ENCODE data around the gene TCTN2.

The TCTN2 gene

GRCh38 chr12:123715195-123715594, 44.3 kb downstream of the TCTN2 start:
- Histone ChIP-seq H3K9me3 (no peaks in the 10 kb centered on the region), H3K27me3 (no peaks in the 10 kb centered on the region), H3K4me3 (ENCODE audit: low read depth, low read length) (no peak overlapping the region), H3K36me3 (peaks cover 4% of the 10 kb centered on the region), H3K4me1 (peaks cover 12% of the 10 kb centered on the region)
- no peak for DNase-seq
- TF ChIP-seq CTCF (IDR thresholded peaks at IDR 0.05; ENCODE audit: low read depth, low read length) = no peak

- no peak for TF ChIP-seq CTCF (IDR thresholded peaks at IDR 0.05; ENCODE audit: low read depth, low read length)
- DNase-seq = no peak
- H3K36me3 ChIP-seq = peaks cover 10% of the 10 kb centered on the region
- no peaks in the 10 kb centered on the region for H3K9me3 ChIP-seq
- H3K4me3 ChIP-seq (ENCODE audit: low read depth, low read length) = no peak overlapping the region
- H3K4me1 ChIP-seq = peaks cover 12% of the 10 kb centered on the region
- H3K27me3 ChIP-seq = no peaks in the 10 kb centered on the region
Observed at GRCh38 chr12:123717350-123717749, 46.4 kb downstream of the TCTN2 start.

- H3K4me3 ChIP-seq (ENCODE audit: low read depth, low read length) = no peak overlapping the region
- no peak for TF ChIP-seq CTCF (IDR thresholded peaks at IDR 0.05; ENCODE audit: low read depth, low read length)
- peaks cover 7% of the 10 kb centered on the region for H3K4me1 ChIP-seq
- peaks cover 13% of the 10 kb centered on the region for H3K36me3 ChIP-seq
- H3K9me3 ChIP-seq = no peaks in the 10 kb centered on the region
- H3K27me3 ChIP-seq = no peaks in the 10 kb centered on the region
- DNase-seq = no peak
Observed at GRCh38 chr12:123720141-123720814, 49.4 kb downstream of the TCTN2 start.

- Histone ChIP-seq H3K4me1 (peaks cover 7% of the 10 kb centered on the region), H3K27me3 (no peaks in the 10 kb centered on the region), H3K36me3 (peaks cover 19% of the 10 kb centered on the region), H3K4me3 (ENCODE audit: low read depth, low read length) (no peak overlapping the region), H3K9me3 (no peaks in the 10 kb centered on the region)
- DNase-seq = no peak
- no peak for TF ChIP-seq CTCF (IDR thresholded peaks at IDR 0.05; ENCODE audit: low read depth, low read length)
Observed at GRCh38 chr12:123721245-123721644, 50.3 kb downstream of the TCTN2 start.

GRCh38 chr12:123723011-123723410, 52.1 kb downstream of the TCTN2 start:
- TF ChIP-seq CTCF (IDR thresholded peaks at IDR 0.05; ENCODE audit: low read depth, low read length) = no peak
- DNase-seq = no peak
- no peak overlapping the region for H3K4me3 ChIP-seq (ENCODE audit: low read depth, low read length)
- H3K9me3 ChIP-seq = no peaks in the 10 kb centered on the region
- no peaks in the 10 kb centered on the region for H3K27me3 ChIP-seq
- H3K36me3 ChIP-seq = peaks cover 34% of the 10 kb centered on the region
- H3K4me1 ChIP-seq = peaks cover 7% of the 10 kb centered on the region

GRCh38 chr12:123723765-123724164, 52.9 kb downstream of the TCTN2 start:
- Histone ChIP-seq H3K27me3 (no peaks in the 10 kb centered on the region), H3K4me1 (peaks cover 7% of the 10 kb centered on the region), H3K9me3 (no peaks in the 10 kb centered on the region), H3K4me3 (ENCODE audit: low read depth, low read length) (no peak overlapping the region), H3K36me3 (peaks cover 39% of the 10 kb centered on the region)
- no peak for DNase-seq
- no peak for TF ChIP-seq CTCF (IDR thresholded peaks at IDR 0.05; ENCODE audit: low read depth, low read length)

All from BE2C (cell line).